Caco-2 (cell line): Measurements from ENCODE around the gene BEND7. TPM values are rescaled to one million over a fixed set of nuclear protein-coding genes. Genes with fewer than 3 reads are reported as not detected.

Experiments
- BruUV-seq: library from RNA; stranded (reverse); fragments of 400-500 nt; replicated peaks from 2 replicates; lab custom pipeline; 2021; lab: Mats Ljungman, UMichigan
- CTCF ChIA-PET: fragments of 300-600 bp; sonication (Branson Sonifier 250); formaldehyde crosslinking; loops from one replicate; lab custom pipeline; 2022; ENCODE audit warnings: antibody characterized with exemption; lab: Charles Lee
- POLR2A ChIA-PET: fragments of 300-600 bp; sonication (Branson Sonifier 250); formaldehyde crosslinking; loops from one replicate; lab custom pipeline; 2022; ENCODE audit warnings: antibody characterized with exemption; lab: Charles Lee
- DNase-seq, 2 experiments: peaks; one replicate each; pipeline versions ENCODE4 v3.0.0 to v3.0.0-alpha.2; 2020 to 2022
- H3K27me3 ChIP-seq: replicated peaks from 2 replicates; pipeline ENCODE4 v1.6.0; 2011; ENCODE audit warnings: low read length; ENCODE audit not compliant: control insufficient read depth, insufficient read depth
- H3K36me3 ChIP-seq: 2 replicates; pipeline ENCODE4 v1.5.1; 2011; ENCODE audit warnings: low read length; ENCODE audit not compliant: control insufficient read depth, insufficient read depth
- H3K4me1 ChIP-seq: fragments of 250-450 bp; sonication (Bioruptor Pico); 2 replicates; pipeline ENCODE4 v1.5.1; 2020; ENCODE audit warnings: mild to moderate bottlenecking
- H3K4me3 ChIP-seq: 2 replicates; pipeline ENCODE4 v1.5.1; 2011; ENCODE audit warnings: low read depth, mild to moderate bottlenecking, control low read depth, low read length
- H3K9me3 ChIP-seq: fragments of 250-450 bp; sonication (Bioruptor Pico); 2 replicates; pipeline ENCODE4 v1.5.1; 2020; ENCODE audit warnings: mild to moderate bottlenecking, moderate library complexity
- H3K27ac Mint-ChIP-seq: one replicate; pipeline ENCODE4 v1.8.0; 2022; ENCODE audit warnings: mixed read lengths; ENCODE audit not compliant: unreplicated experiment
- H3K27me3 Mint-ChIP-seq: one replicate; pipeline ENCODE4 v1.8.0; 2022; ENCODE audit warnings: mixed read lengths; ENCODE audit not compliant: insufficient read depth, unreplicated experiment
- H3K36me3 Mint-ChIP-seq: one replicate; pipeline ENCODE4 v1.8.0; 2022; ENCODE audit warnings: mild to moderate bottlenecking, mixed read lengths; ENCODE audit not compliant: insufficient read depth, unreplicated experiment
- H3K4me1 Mint-ChIP-seq: one replicate; pipeline ENCODE4 v1.8.0; 2022; ENCODE audit warnings: low read depth, mixed read lengths; ENCODE audit not compliant: unreplicated experiment
- H3K4me3 Mint-ChIP-seq: one replicate; pipeline ENCODE4 v1.8.0; 2022; ENCODE audit warnings: mild to moderate bottlenecking, moderate library complexity, mixed read lengths; ENCODE audit not compliant: unreplicated experiment
- H3K9me3 Mint-ChIP-seq: one replicate; pipeline ENCODE4 v1.8.0; 2022; ENCODE audit warnings: mixed read lengths; ENCODE audit not compliant: unreplicated experiment
- CTCF ChIP-seq, 2 experiments: fragments of 200-600 bp in 1 of 2; IDR thresholded peaks; 1 replicate in 1 of 2; 2 replicates in 1 of 2; pipeline versions ENCODE4 v1.5.1 to v1.8.0; 2011 to 2022; ENCODE audit warnings: antibody characterized with exemption in 1 of 2, control low read depth in 1 of 2, inconsistent platforms in 1 of 2, low read depth in 1 of 2, low read length in 1 of 2, mild to moderate bottlenecking in 1 of 2, moderate library complexity in 1 of 2; ENCODE audit not compliant: insufficient read depth in 1 of 2, severe bottlenecking in 1 of 2, unreplicated experiment in 1 of 2
- intact Hi-C: fragments of 100-400 bp; cut with micrococcal nuclease; formaldehyde crosslinking; loops from one replicate; pipeline ENCODE4 v1.10.0; 2022; ENCODE audit not compliant: unreplicated experiment
- total RNA-seq: library from RNA; stranded (reverse); gene quantifications from 2 replicates; pipeline ENCODE4 v1.2.3, GENCODE V29; 2022

Gene BEND7
- total RNA-seq, 1 experiment from 2014 or later = 27.8 TPM

DNA sequence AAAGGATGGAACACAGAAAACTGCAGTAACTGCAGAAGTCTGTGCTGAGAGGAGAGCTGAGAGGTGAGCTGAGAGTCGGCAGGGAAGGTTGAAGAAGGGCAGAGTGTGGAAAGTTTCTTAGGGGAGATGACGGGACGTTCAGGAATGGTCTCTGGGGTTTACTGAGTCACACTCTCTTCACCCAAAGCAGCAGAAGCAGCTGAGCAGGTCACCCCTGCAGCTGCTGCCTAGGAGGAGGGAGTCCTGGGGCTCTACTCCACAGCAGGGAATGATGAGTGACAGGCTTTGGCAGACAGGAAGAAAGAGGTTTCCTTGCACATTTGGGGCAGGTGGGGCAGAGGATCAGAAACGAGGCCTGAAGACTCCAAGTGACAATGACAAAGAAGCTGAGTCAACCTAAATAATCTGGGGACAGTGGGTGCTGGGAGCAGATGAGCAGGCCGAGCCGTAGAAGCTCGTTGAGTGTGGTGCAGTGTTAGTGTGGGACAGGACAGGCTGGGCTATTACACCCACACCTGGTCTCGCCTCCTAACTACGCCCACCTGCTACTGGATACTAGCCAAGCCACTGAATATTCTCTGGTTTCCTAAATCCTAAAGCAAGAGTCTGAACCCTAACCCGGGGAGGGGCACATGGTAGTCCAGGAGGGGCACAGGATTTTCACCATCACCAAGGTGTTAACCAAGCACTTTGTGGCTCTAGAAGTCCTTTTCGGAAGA, 24.9 kb downstream of the BEND7 start:
- H3K4me3 Mint-ChIP-seq = no peak overlapping the region
- Histone ChIP-seq H3K27me3 (no peaks in the 10 kb centered on the region), H3K4me1 (no peaks in the 10 kb centered on the region; the same call in 1 of the 2 replicates), H3K36me3 (no peaks in the 10 kb centered on the region), H3K4me3 (no peak overlapping the region), H3K9me3 (no peaks in the 10 kb centered on the region)
- H3K4me1 Mint-ChIP-seq = no peaks in the 10 kb centered on the region
- DNase-seq = no peak
- POLR2A ChIA-PET = no interaction called here
- intact Hi-C loops = no loop called here
- H3K27ac Mint-ChIP-seq = no peak overlapping the region
- H3K9me3 Mint-ChIP-seq = no peaks in the 10 kb centered on the region
- no peaks in the 10 kb centered on the region for H3K27me3 Mint-ChIP-seq
- no peak for TF ChIP-seq CTCF (IDR thresholded peaks at IDR 0.05; ENCODE audit: insufficient read depth in 1 of 2, low read depth in 1 of 2, low read length in 1 of 2, severe bottlenecking in 1 of 2, unreplicated experiment in 1 of 2)
- no peaks in the 10 kb centered on the region for H3K36me3 Mint-ChIP-seq
- BruUV-seq = no TSS peak
- CTCF ChIA-PET = interaction anchor here (0.9 kb wide), 1 partner anchor 132 kb away, joined by 3 read pairs; no protein-coding TSS in a partner anchor

GRCh38 chr10:13502380-13502779, 26.4 kb downstream of the BEND7 start:
- intact Hi-C loops = no loop called here
- Mint-ChIP-seq H3K9me3 (no peaks in the 10 kb centered on the region), H3K4me1 (no peaks in the 10 kb centered on the region), H3K36me3 (no peaks in the 10 kb centered on the region), H3K27me3 (no peaks in the 10 kb centered on the region), H3K4me3 (no peak overlapping the region), H3K27ac (no peak overlapping the region)
- ChIA-PET CTCF (no interaction called here), POLR2A (no interaction called here)
- H3K9me3 ChIP-seq = no peaks in the 10 kb centered on the region
- no peaks in the 10 kb centered on the region; the same call in 1 of the 2 replicates for H3K4me1 ChIP-seq
- H3K36me3 ChIP-seq = no peaks in the 10 kb centered on the region
- no peaks in the 10 kb centered on the region for H3K27me3 ChIP-seq
- no TSS peak for BruUV-seq
- no peak for DNase-seq
- H3K4me3 ChIP-seq = no peak overlapping the region
- no peak for TF ChIP-seq CTCF (IDR thresholded peaks at IDR 0.05; ENCODE audit: insufficient read depth in 1 of 2, low read depth in 1 of 2, low read length in 1 of 2, severe bottlenecking in 1 of 2, unreplicated experiment in 1 of 2)

GRCh38 chr10:13500201-13500600, 28.6 kb downstream of the BEND7 start:
- Mint-ChIP-seq H3K4me1 (no peaks in the 10 kb centered on the region), H3K27me3 (no peaks in the 10 kb centered on the region), H3K4me3 (no peak overlapping the region), H3K36me3 (peaks cover 8% of the 10 kb centered on the region), H3K9me3 (no peaks in the 10 kb centered on the region), H3K27ac (no peak overlapping the region)
- Histone ChIP-seq H3K4me1 (no peaks in the 10 kb centered on the region; the same call in 1 of the 2 replicates), H3K4me3 (no peak overlapping the region), H3K9me3 (no peaks in the 10 kb centered on the region), H3K36me3 (no peaks in the 10 kb centered on the region), H3K27me3 (no peaks in the 10 kb centered on the region)
- no peak for TF ChIP-seq CTCF (IDR thresholded peaks at IDR 0.05; ENCODE audit: insufficient read depth in 1 of 2, low read depth in 1 of 2, low read length in 1 of 2, severe bottlenecking in 1 of 2, unreplicated experiment in 1 of 2)
- CTCF ChIA-PET = no interaction called here
- no TSS peak for BruUV-seq
- no peak for DNase-seq
- POLR2A ChIA-PET = no interaction called here
- intact Hi-C loops = no loop called here
